ENCODE results near the gene ZFAND3. TPM values are rescaled to one million over a fixed set of nuclear protein-coding genes. Genes with fewer than 3 reads are reported as not detected.

ZFAND3 gene
- polyA plus RNA-seq, 1 donor from 2014 or later, result 19.7 TPM

GRCh38 chr6:37971266-37971665 lies 151.7 kb downstream of the ZFAND3 start:
- Histone ChIP-seq H3K9me3 (ENCODE audit: low read length) (peaks cover 4% of the 10 kb centered on the region), H3K27me3 (ENCODE audit: insufficient read depth, low read depth, low read length) (no peaks in the 10 kb centered on the region), H3K9me2 (ENCODE audit: insufficient read depth, low read length) (no peaks in the 10 kb centered on the region), H3K4me3 (ENCODE audit: low read length) (no peak overlapping the region), H3K79me2 (replicated peaks; ENCODE audit: insufficient read depth, low read length) (peaks cover 40% of the 10 kb centered on the region), H3F3A (ENCODE audit: insufficient read depth, low read length, poor library complexity, severe bottlenecking) (peaks cover 7% of the 10 kb centered on the region), H2AFZ (ENCODE audit: low read depth, low read length) (no peak overlapping the region), H3K27ac (ENCODE audit: low read length) (no peak overlapping the region), H3K36me3 (ENCODE audit: insufficient read depth, low read length) (no peaks in the 10 kb centered on the region), H4K20me1 (ENCODE audit: insufficient read depth) (no peaks in the 10 kb centered on the region), H3K9ac (ENCODE audit: low read length) (no peak overlapping the region), H3K4me2 (ENCODE audit: low read length) (no peak overlapping the region)
- TF ChIP-seq POLR2AphosphoS5 (IDR thresholded peaks at IDR 0.05), result no peak
- TF ChIP-seq EP300 (conservative IDR thresholded peaks at IDR 0.05; ENCODE audit: poor library complexity, severe bottlenecking), result no peak
- TF ChIP-seq CTCF (IDR thresholded peaks at IDR 0.05; ENCODE audit: poor library complexity, severe bottlenecking), result no peak

- H3K27me3 ChIP-seq (ENCODE audit: insufficient read depth, low read depth, low read length), result no peaks in the 10 kb centered on the region
- H3K9me3 ChIP-seq (ENCODE audit: low read length), result peaks cover 4% of the 10 kb centered on the region
- peaks cover 7% of the 10 kb centered on the region for H3F3A ChIP-seq (ENCODE audit: insufficient read depth, low read length, poor library complexity, severe bottlenecking)
- H3K4me3 ChIP-seq (ENCODE audit: low read length), result no peak overlapping the region
- no peaks in the 10 kb centered on the region for H3K9me2 ChIP-seq (ENCODE audit: insufficient read depth, low read length)
- no peak overlapping the region for H2AFZ ChIP-seq (ENCODE audit: low read depth, low read length)
- H3K9ac ChIP-seq (ENCODE audit: low read length), result no peak overlapping the region
- no peaks in the 10 kb centered on the region for H3K36me3 ChIP-seq (ENCODE audit: insufficient read depth, low read length)
- H3K79me2 ChIP-seq (replicated peaks; ENCODE audit: insufficient read depth, low read length), result peaks cover 44% of the 10 kb centered on the region
- H3K4me2 ChIP-seq (ENCODE audit: low read length), result no peak overlapping the region
- H3K27ac ChIP-seq (ENCODE audit: low read length), result no peak overlapping the region
- TF ChIP-seq POLR2AphosphoS5 (IDR thresholded peaks at IDR 0.05), result no peak
- TF ChIP-seq, protein P1, sequence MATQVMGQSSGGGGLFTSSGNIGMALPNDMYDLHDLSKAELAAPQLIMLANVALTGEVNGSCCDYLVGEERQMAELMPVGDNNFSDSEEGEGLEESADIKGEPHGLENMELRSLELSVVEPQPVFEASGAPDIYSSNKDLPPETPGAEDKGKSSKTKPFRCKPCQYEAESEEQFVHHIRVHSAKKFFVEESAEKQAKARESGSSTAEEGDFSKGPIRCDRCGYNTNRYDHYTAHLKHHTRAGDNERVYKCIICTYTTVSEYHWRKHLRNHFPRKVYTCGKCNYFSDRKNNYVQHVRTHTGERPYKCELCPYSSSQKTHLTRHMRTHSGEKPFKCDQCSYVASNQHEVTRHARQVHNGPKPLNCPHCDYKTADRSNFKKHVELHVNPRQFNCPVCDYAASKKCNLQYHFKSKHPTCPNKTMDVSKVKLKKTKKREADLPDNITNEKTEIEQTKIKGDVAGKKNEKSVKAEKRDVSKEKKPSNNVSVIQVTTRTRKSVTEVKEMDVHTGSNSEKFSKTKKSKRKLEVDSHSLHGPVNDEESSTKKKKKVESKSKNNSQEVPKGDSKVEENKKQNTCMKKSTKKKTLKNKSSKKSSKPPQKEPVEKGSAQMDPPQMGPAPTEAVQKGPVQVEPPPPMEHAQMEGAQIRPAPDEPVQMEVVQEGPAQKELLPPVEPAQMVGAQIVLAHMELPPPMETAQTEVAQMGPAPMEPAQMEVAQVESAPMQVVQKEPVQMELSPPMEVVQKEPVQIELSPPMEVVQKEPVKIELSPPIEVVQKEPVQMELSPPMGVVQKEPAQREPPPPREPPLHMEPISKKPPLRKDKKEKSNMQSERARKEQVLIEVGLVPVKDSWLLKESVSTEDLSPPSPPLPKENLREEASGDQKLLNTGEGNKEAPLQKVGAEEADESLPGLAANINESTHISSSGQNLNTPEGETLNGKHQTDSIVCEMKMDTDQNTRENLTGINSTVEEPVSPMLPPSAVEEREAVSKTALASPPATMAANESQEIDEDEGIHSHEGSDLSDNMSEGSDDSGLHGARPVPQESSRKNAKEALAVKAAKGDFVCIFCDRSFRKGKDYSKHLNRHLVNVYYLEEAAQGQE (IDR thresholded peaks at IDR 0.05; ENCODE audit: borderline replicate concordance), result no peak
- TF ChIP-seq RAD21 (conservative IDR thresholded peaks at IDR 0.05), result no peak
- no peak for TF ChIP-seq SMC3 (conservative IDR thresholded peaks at IDR 0.05; ENCODE audit: poor library complexity)
- TF ChIP-seq EP300 (conservative IDR thresholded peaks at IDR 0.05; ENCODE audit: poor library complexity, severe bottlenecking), result no peak
- no peak for TF ChIP-seq MXI1 (conservative IDR thresholded peaks at IDR 0.05; ENCODE audit: poor library complexity, severe bottlenecking)
- no peak for TF ChIP-seq CTCF (IDR thresholded peaks at IDR 0.05; ENCODE audit: poor library complexity, severe bottlenecking)
- H4K20me1 ChIP-seq (ENCODE audit: insufficient read depth), result no peaks in the 10 kb centered on the region
Observed at GRCh38 chr6:37971711-37972390, 152.3 kb downstream of the ZFAND3 start.

All from neural cell (in vitro differentiated cells).